ENCODE data around the gene PHLDB1. TPM values are rescaled to one million over a fixed set of nuclear protein-coding genes. Genes with fewer than 3 reads are reported as not detected.

PHLDB1 gene
- polyA plus RNA-seq, 1 experiment: 83.0 TPM

DNA sequence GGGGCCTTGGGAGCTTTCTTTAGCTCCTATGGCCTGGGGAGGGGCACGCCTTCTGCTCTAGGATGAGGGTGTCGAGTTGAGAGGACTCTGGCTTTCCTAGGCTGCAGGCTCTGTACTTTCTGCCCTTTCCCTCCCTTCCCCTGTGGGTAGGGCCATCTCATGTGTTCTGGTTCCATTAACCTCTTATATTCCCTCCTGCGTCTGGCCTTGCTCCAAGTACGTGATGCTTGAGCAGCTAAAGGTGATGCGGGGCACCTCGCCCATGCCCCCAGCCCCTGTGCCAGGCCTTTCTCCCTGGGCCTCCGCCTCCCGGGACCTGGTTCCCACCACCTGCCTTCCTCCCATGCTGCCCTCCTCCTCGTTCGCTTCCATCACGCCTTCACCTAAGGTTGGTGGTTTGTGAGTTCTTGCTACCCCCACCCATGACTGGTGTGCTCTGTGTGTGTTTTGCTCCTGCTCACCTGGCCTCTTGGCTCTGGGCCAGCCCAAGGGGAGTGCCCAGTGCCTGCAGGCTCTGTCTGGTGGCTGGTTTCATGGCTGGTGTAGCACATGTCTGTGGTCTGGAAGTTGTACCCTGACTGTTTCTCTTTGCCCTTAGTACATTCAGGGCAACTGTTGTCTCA is 34.1 kb downstream of the PHLDB1 start:
- no peaks in the 10 kb centered on the region for H3K27me3 ChIP-seq (ENCODE audit: control insufficient read depth, insufficient read depth, low read length)
- POLR2A ChIA-PET: no interaction called here
- H3K27ac ChIP-seq (ENCODE audit: low read depth, low read length): no peak overlapping the region
- H3K4me3 ChIP-seq (ENCODE audit: low read depth, low read length): no peak overlapping the region
- H3K9me3 ChIP-seq (ENCODE audit: control insufficient read depth, insufficient read depth, low read length): no peaks in the 10 kb centered on the region
- TF ChIP-seq, protein P1, sequence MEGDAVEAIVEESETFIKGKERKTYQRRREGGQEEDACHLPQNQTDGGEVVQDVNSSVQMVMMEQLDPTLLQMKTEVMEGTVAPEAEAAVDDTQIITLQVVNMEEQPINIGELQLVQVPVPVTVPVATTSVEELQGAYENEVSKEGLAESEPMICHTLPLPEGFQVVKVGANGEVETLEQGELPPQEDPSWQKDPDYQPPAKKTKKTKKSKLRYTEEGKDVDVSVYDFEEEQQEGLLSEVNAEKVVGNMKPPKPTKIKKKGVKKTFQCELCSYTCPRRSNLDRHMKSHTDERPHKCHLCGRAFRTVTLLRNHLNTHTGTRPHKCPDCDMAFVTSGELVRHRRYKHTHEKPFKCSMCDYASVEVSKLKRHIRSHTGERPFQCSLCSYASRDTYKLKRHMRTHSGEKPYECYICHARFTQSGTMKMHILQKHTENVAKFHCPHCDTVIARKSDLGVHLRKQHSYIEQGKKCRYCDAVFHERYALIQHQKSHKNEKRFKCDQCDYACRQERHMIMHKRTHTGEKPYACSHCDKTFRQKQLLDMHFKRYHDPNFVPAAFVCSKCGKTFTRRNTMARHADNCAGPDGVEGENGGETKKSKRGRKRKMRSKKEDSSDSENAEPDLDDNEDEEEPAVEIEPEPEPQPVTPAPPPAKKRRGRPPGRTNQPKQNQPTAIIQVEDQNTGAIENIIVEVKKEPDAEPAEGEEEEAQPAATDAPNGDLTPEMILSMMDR (IDR thresholded peaks at IDR 0.05; ENCODE audit: low read depth, low read length): no peak
- no peak for DNase-seq (ENCODE audit: low read depth, low spot score)
- CTCF ChIA-PET: no interaction called here

GRCh38 chr11:118643142-118643994 is 36.0 kb downstream of the PHLDB1 start:
- TF ChIP-seq, protein P1 (IDR thresholded peaks at IDR 0.05; ENCODE audit: low read depth, low read length): no peak
- DNase-seq (ENCODE audit: low read depth, low spot score): no peak
- CTCF ChIA-PET: no interaction called here
- POLR2A ChIA-PET: no interaction called here
- Histone ChIP-seq H3K27ac (ENCODE audit: low read depth, low read length) (no peak overlapping the region), H3K9me3 (ENCODE audit: control insufficient read depth, insufficient read depth, low read length) (no peaks in the 10 kb centered on the region), H3K27me3 (ENCODE audit: control insufficient read depth, insufficient read depth, low read length) (no peaks in the 10 kb centered on the region), H3K4me3 (ENCODE audit: low read depth, low read length) (no peak overlapping the region)

DNA sequence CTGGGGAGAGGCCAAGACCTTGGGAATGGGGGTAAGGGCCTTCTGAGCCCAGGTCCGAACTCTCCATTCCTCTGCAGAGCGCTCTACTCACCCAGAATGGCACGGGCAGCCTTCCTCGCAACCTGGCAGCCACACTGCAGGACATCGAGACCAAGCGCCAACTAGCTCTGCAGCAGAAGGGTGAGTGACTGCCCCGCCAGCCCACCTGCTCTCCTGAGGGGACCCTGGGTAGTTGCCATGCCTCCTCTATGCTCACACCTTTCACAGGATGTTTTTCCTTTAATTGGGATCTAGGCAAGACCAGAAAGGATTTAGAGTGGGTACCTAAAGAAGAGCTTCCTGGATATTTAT is 36.6 kb downstream of the PHLDB1 start:
- H3K9me3 ChIP-seq (ENCODE audit: control insufficient read depth, insufficient read depth, low read length): no peaks in the 10 kb centered on the region
- ChIA-PET POLR2A (no interaction called here), CTCF (no interaction called here)
- no peak for DNase-seq (ENCODE audit: low read depth, low spot score)
- TF ChIP-seq, protein P1 (IDR thresholded peaks at IDR 0.05; ENCODE audit: low read depth, low read length): no peak
- H3K27ac ChIP-seq (ENCODE audit: low read depth, low read length): no peak overlapping the region
- no peaks in the 10 kb centered on the region for H3K27me3 ChIP-seq (ENCODE audit: control insufficient read depth, insufficient read depth, low read length)
- no peak overlapping the region for H3K4me3 ChIP-seq (ENCODE audit: low read depth, low read length)

GRCh38 chr11:118644496-118644895 is 37.1 kb downstream of the PHLDB1 start:
- ChIA-PET POLR2A (no interaction called here), CTCF (interaction anchor here (1.9 kb wide), 1 partner anchor 14 kb away, joined by 4 read pairs; no protein-coding TSS in a partner anchor)
- Histone ChIP-seq H3K27me3 (ENCODE audit: control insufficient read depth, insufficient read depth, low read length) (no peaks in the 10 kb centered on the region), H3K4me3 (ENCODE audit: low read depth, low read length) (no peak overlapping the region), H3K27ac (ENCODE audit: low read depth, low read length) (no peak overlapping the region), H3K9me3 (ENCODE audit: control insufficient read depth, insufficient read depth, low read length) (no peaks in the 10 kb centered on the region)
- no peak for DNase-seq (ENCODE audit: low read depth, low spot score)
- TF ChIP-seq, protein P1 (IDR thresholded peaks at IDR 0.05; ENCODE audit: low read depth, low read length): no peak

All from AG04450 (cell line).